Heart left ventricle (tissue), 16 donors: Measurements from ENCODE around the gene CTTNBP2. TPM values are rescaled to one million over a fixed set of nuclear protein-coding genes. Genes with fewer than 3 reads are reported as not detected.

Experiments used
- ATAC-seq, 4 donors: fragments of 200-7000 bp; cut with Tn5 transposase; one replicate each; pipeline ENCODE4 v1.9.1; 2020 to 2022; ENCODE audit warnings: moderate library complexity in 4 of 4, mild to moderate bottlenecking in 3 of 4, moderate number of reproducible peaks in 1 of 4
- DNase-seq, 5 donors: peaks; one replicate each; pipeline ENCODE4 v3.0.0-alpha.2; 2020
- H3K27ac ChIP-seq, 12 donors: fragments of 200-600 bp; sonication (generic) in 4 of 12; one replicate each; pipeline versions ENCODE4 v1.5.0 to v1.8.0; 2016 to 2022; ENCODE audit warnings: mild to moderate bottlenecking in 2 of 12
- H3K27me3 ChIP-seq, 9 donors: fragments of 200-600 bp; sonication (generic) in 2 of 9; one replicate each; pipeline versions ENCODE4 v1.5.1 to v1.8.0; 2016 to 2022; ENCODE audit warnings: mild to moderate bottlenecking in 3 of 9
- H3K36me3 ChIP-seq, 9 donors: fragments of 200-600 bp; sonication (generic) in 2 of 9; one replicate each; pipeline versions ENCODE4 v1.5.0 to v1.8.0; 2018 to 2022; ENCODE audit warnings: mild to moderate bottlenecking in 2 of 9
- H3K4me1 ChIP-seq, 12 donors: fragments of 200-600 bp; sonication (generic) in 4 of 12; one replicate each; pipeline versions ENCODE4 v1.5.0 to v1.8.0; 2016 to 2022; ENCODE audit warnings: mild to moderate bottlenecking in 3 of 12
- H3K4me3 ChIP-seq, 12 donors: fragments of 200-600 bp; sonication (generic) in 4 of 12; one replicate each; pipeline versions ENCODE4 v1.5.0 to v1.8.0; 2017 to 2022; ENCODE audit warnings: mild to moderate bottlenecking in 9 of 12, moderate library complexity in 4 of 12
- H3K9me3 ChIP-seq, 12 donors: fragments of 200-600 bp; sonication (generic) in 4 of 12; one replicate each; pipeline versions ENCODE4 v1.5.0 to v1.8.0; 2016 to 2022; ENCODE audit warnings: mild to moderate bottlenecking in 1 of 12
- CTCF ChIP-seq, 12 donors: fragments of 200-600 bp; sonication (generic) in 4 of 12; IDR thresholded peaks; one replicate each; pipeline versions ENCODE4 v1.5.0 to v1.8.0; 2018 to 2022; ENCODE audit warnings: antibody characterized with exemption in 12 of 12, mild to moderate bottlenecking in 5 of 12
- POLR2A ChIP-seq, 2 donors: fragments of 450-650 bp; IDR thresholded peaks; one replicate each; pipeline ENCODE4 v1.6.1; 2017; ENCODE audit warnings: antibody characterized with exemption in 2 of 2, mild to moderate bottlenecking in 2 of 2, moderate library complexity in 2 of 2
- WGBS, 4 donors: extraction: QIAGEN DNeasy Blood & Tissue Kit in 2 of 4; methylation state at CpG; one replicate each; pipeline versions ENCODE4 v1.1.5 to v1.1.7; 2013 to 2018; 5-methylcytosine and 5-hydroxymethylcytosine counted together
- intact Hi-C, 10 donors: fragments of 100-400 bp; cut with DNase I; formaldehyde crosslinking; loops; one replicate each; pipeline versions ENCODE4 v1.11.1 to v1.14.2; 2022
- polyA plus RNA-seq, 2 donors: library from polyadenylated mRNA; stranded (reverse); fragments of 200-250 nt; gene quantifications; one replicate each; pipeline ENCODE4 v1.2.3, GENCODE V29; 2013
- total RNA-seq, 9 donors: library from RNA; depleted of rRNA in 2 of 9; stranded (reverse); fragments of >200 nt in 2 of 9; fragmentation: NEBNext Ultra II Directional in 3 of 9; extraction: Animal tissue kit (Norgen Biotek cat#: 25700) in 3 of 9; gene quantifications; one replicate each; pipeline versions ENCODE4 v1.1.0 to v1.2.4, GENCODE V29; 2016 to 2023
- donor health status: ischemic (EF 13 %, LVEDD 7.1; RV severe dilation, severe dysfunction).
- donor health status: healthy with polysubstance abuse.
- donor health status: DM: no; HTN: yes; CAD: no.
- donor health status: DM: no; HTN: no; CAD: no.
- donor health status: ischemic (EF 25% LVEDD 6.9; RV normal size, moderate dysfunction).
- donor health status: ischemic (EF 25% LVEDD 5.7; RV mildly dilated, moderate dysfunction).
- donor health status: healthy.
- donor health status: DM: yes; HTN: yes; CAD: no.
- donor health status: ischemic (EF 35%, LVEDD 5.7; RV mildly dilated, moderate dysfunction).
- donor health status: nonischemic (EF 11% LVEDD 7.7; RV severe dilation, severe dysfunction).
- donor health status: DM: yes; HTN: yes; CAD: no.
- donor health status: PGD.
- donor health status: ischemic (EF 29% LVEDD 5.4; RV normal size, mild dysfunction).
- donor health status: nonischemic (EF 23%, LVEDD 6.1; RV moderate dilation, normal function).

The CTTNBP2 gene
- total and polyA plus RNA-seq, 11 donors, result 0.31 to 3.9 (median 0.76) TPM

GRCh38 chr7:117806011-117806410 lies 67.2 kb downstream of the CTTNBP2 start:
- no peak for TF ChIP-seq CTCF (IDR thresholded peaks at IDR 0.05)
- TF ChIP-seq POLR2A (IDR thresholded peaks at IDR 0.05), result no peak
- no peak overlapping the region for H3K4me3 ChIP-seq
- H3K27ac ChIP-seq, result no peak overlapping the region
- ATAC-seq, result no peak
- H3K27me3 ChIP-seq, result no peaks in the 10 kb centered on the region
- 92 to 94% (median 93%) methylated on average over 5 of the region's 5 CpGs for WGBS, 4 donors
- DNase-seq, result no peak
- intact Hi-C loops, result no loop called here
- H3K4me1 ChIP-seq, result peaks cover 0 to 25% (median 19%) of the 10 kb centered on the region in 12 donors
- H3K9me3 ChIP-seq, result no peaks in the 10 kb centered on the region
- H3K36me3 ChIP-seq, result no peaks in the 10 kb centered on the region

DNA sequence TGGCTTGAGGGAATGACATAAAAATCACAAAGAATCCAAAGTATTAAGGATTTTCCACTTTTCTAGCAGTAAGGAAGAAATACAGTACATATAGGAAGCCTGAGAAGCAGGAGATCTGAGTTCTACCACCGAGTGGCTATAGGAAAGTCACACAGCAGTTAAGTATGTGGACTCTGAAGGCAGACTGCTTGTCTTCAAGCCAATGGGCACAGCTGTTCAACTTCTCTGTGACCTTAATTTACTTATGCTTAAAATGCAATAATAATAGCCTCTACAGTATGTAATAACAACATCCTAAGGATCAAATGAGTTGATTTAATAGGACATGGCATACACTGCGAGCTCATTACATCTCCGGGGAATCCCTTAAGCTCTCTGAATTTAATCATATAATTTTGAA lies 68.0 kb downstream of the CTTNBP2 start:
- ATAC-seq (no peak), DNase-seq (no peak)
- H3K4me1 ChIP-seq, result peaks cover 0 to 25% (median 19%) of the 10 kb centered on the region in 12 donors
- no peak for TF ChIP-seq CTCF (IDR thresholded peaks at IDR 0.05)
- no peak for TF ChIP-seq POLR2A (IDR thresholded peaks at IDR 0.05)
- intact Hi-C loops, result no loop called here
- no peaks in the 10 kb centered on the region for H3K9me3 ChIP-seq
- H3K36me3 ChIP-seq, result no peaks in the 10 kb centered on the region
- H3K27me3 ChIP-seq, result no peaks in the 10 kb centered on the region
- 85 to 88% (median 87%) methylated on average over 3 of the region's 3 CpGs for WGBS, 4 donors
- H3K4me3 ChIP-seq, result no peak overlapping the region
- H3K27ac ChIP-seq, result no peak overlapping the region

- DNase-seq (no peak), ATAC-seq (no peak)
- WGBS, 4 donors, result 93 to 95% (median 94%) methylated on average over 2 of the region's 2 CpGs
- TF ChIP-seq POLR2A (IDR thresholded peaks at IDR 0.05) (no peak), CTCF (IDR thresholded peaks at IDR 0.05) (no peak)
- Histone ChIP-seq H3K4me3 (no peak overlapping the region), H3K4me1 (peaks cover 0 to 11% (median 9%) of the 10 kb centered on the region in 12 donors), H3K36me3 (no peaks in the 10 kb centered on the region), H3K27ac (no peak overlapping the region), H3K27me3 (no peaks in the 10 kb centered on the region), H3K9me3 (no peaks in the 10 kb centered on the region)
- intact Hi-C loops, result no loop called here
These were observed 69.8 kb downstream of the CTTNBP2 start for GRCh38 chr7:117803476-117803875.

DNA sequence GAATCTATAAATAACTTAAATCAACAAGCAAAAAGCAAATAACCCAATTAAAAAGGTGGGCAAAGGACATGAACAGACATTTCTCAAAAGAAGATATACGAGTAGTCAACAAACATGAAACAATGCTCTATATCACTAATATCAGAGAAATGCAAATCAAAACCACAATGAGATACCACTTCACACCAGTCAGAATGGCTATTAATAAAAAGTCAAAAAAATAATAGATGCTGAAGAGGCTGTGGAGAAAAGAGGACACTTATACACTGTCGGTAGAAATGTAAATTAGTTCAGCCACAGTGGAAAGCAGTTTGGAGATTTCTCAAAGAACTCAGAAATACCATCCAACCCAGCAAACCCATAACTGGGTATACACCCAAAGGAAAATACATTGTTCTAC lies 70.6 kb downstream of the CTTNBP2 start:
- H3K9me3 ChIP-seq, result no peaks in the 10 kb centered on the region
- intact Hi-C loops, result no loop called here
- DNase-seq, result no peak
- TF ChIP-seq CTCF (IDR thresholded peaks at IDR 0.05), result no peak
- no peak for TF ChIP-seq POLR2A (IDR thresholded peaks at IDR 0.05)
- no peaks in the 10 kb centered on the region for H3K36me3 ChIP-seq
- WGBS, 4 donors, result 82 to 93% (median 93%) methylated on average over 2 of the region's 2 CpGs
- ATAC-seq, result no peak
- H3K4me1 ChIP-seq, result peaks cover 0 to 3% (median 2%) of the 10 kb centered on the region in 12 donors
- no peak overlapping the region for H3K4me3 ChIP-seq
- no peak overlapping the region for H3K27ac ChIP-seq
- H3K27me3 ChIP-seq, result no peaks in the 10 kb centered on the region
